Heart right ventricle (tissue), 16 donors: ENCODE results near the gene CLCF1. TPM values are rescaled to one million over a fixed set of nuclear protein-coding genes. Genes with fewer than 3 reads are reported as not detected.

Experiments used
- ATAC-seq, 8 donors: fragments of 200-7000 bp; cut with Tn5 transposase; one replicate each; pipeline ENCODE4 v1.9.1; 2020; ENCODE audit warnings: mild to moderate bottlenecking in 8 of 8, moderate library complexity in 8 of 8, moderate number of reproducible peaks in 1 of 8
- DNase-seq, 2 donors: peaks; one replicate each; pipeline ENCODE4 v3.0.0-alpha.2; 2020
- H3K27ac ChIP-seq, 10 donors: fragments of 200-600 bp; sonication (generic) in 2 of 10; one replicate each; pipeline versions ENCODE4 v1.5.0 to v1.8.0; 2020 to 2022; ENCODE audit warnings: mild to moderate bottlenecking in 3 of 10
- H3K27me3 ChIP-seq, 7 donors: fragments of 200-600 bp; one replicate each; pipeline ENCODE4 v1.8.0; 2021 to 2022; ENCODE audit warnings: mild to moderate bottlenecking in 2 of 7
- H3K36me3 ChIP-seq, 9 donors: fragments of 200-600 bp; sonication (generic) in 1 of 9; one replicate each; pipeline versions ENCODE4 v1.5.0 to v1.8.0; 2020 to 2022; ENCODE audit warnings: mild to moderate bottlenecking in 2 of 9
- H3K4me1 ChIP-seq, 9 donors: fragments of 200-600 bp; sonication (generic) in 1 of 9; one replicate each; pipeline versions ENCODE4 v1.5.0 to v1.8.0; 2020 to 2022; ENCODE audit warnings: mild to moderate bottlenecking in 4 of 9
- H3K4me3 ChIP-seq, 10 donors: fragments of 200-600 bp; sonication (generic) in 2 of 10; one replicate each; pipeline versions ENCODE4 v1.5.0 to v1.8.0; 2020 to 2022; ENCODE audit warnings: mild to moderate bottlenecking in 7 of 10, moderate library complexity in 2 of 10
- H3K9me3 ChIP-seq, 11 donors: fragments of 200-600 bp in 10 of 11; sonication (generic) in 2 of 11; one replicate each; pipeline versions ENCODE4 v1.5.0 to v1.8.0; 2013 to 2022; ENCODE audit warnings: mild to moderate bottlenecking in 2 of 11, control low read depth in 1 of 11, moderate library complexity in 1 of 11
- CTCF ChIP-seq, 9 donors: fragments of 200-600 bp; sonication (generic) in 2 of 9; IDR thresholded peaks; one replicate each; pipeline versions ENCODE4 v1.5.0 to v1.8.0; 2021 to 2022; ENCODE audit warnings: antibody characterized with exemption in 9 of 9, mild to moderate bottlenecking in 5 of 9, moderate library complexity in 1 of 9
- WGBS, 2 donors: extraction: QIAGEN DNeasy Blood & Tissue Kit; methylation state at CpG; one replicate each; pipeline ENCODE4 v1.1.7; 2013; ENCODE audit warnings: inconsistent platforms in 1 of 2; 5-methylcytosine and 5-hydroxymethylcytosine counted together
- intact Hi-C, 10 donors: fragments of 100-400 bp; cut with DNase I; formaldehyde crosslinking; loops; one replicate each; pipeline versions ENCODE4 v1.11.1 to v1.14.2; 2022
- polyA plus RNA-seq, 2 donors: library from polyadenylated mRNA; stranded (reverse); fragments of 200-250 nt; gene quantifications; one replicate each; pipeline ENCODE4 v1.2.3, GENCODE V29; 2013
- total RNA-seq, 10 donors: library from RNA; stranded (reverse); fragmentation: NEBNext Ultra II Directional in 3 of 10; extraction: Animal tissue kit (Norgen Biotek cat#: 25700) in 3 of 10; gene quantifications; one replicate each; pipeline versions ENCODE4 v1.2.1 to v1.2.4, GENCODE V29; 2021 to 2023
- donor health status: Arrhythmogenic right ventricular cardiomyopathy.
- donor health status: ischemic (EF 13 %, LVEDD 7.1; RV severe dilation, severe dysfunction).
- donor health status: healthy with polysubstance abuse.
- donor health status: DM: no; HTN: yes; CAD: no.
- donor health status: DM: no; HTN: no; CAD: no.
- donor health status: ischemic (EF 25% LVEDD 6.9; RV normal size, moderate dysfunction).
- donor health status: ischemic (EF 25% LVEDD 5.7; RV mildly dilated, moderate dysfunction).
- donor health status: healthy.
- donor health status: DM: yes; HTN: yes; CAD: no.
- donor health status: Ischemic cardiomyopathy.
- donor health status: ischemic (EF 35%, LVEDD 5.7; RV mildly dilated, moderate dysfunction).
- donor health status: nonischemic (EF 11% LVEDD 7.7; RV severe dilation, severe dysfunction).
- donor health status: DM: yes; HTN: yes; CAD: no.
- donor health status: PGD.
- donor health status: ischemic (EF 29% LVEDD 5.4; RV normal size, mild dysfunction).
- donor health status: nonischemic (EF 23%, LVEDD 6.1; RV moderate dilation, normal function).

CLCF1 gene
- total and polyA plus RNA-seq, 12 donors, result 0.31 to 12.3 (median 1.2) TPM

- Histone ChIP-seq H3K4me3 (peak within 1 kb of the TSS; percentile 68 to 99 (median 96)), H3K36me3 (peaks cover 0 to 40% (median 26%) of the 10 kb centered on the region in 9 donors), H3K27ac (peak within 1 kb of the TSS; percentile 89 to 99 (median 97)), H3K4me1 (peaks cover 0 to 89% (median 54%) of the 10 kb centered on the region in 9 donors), H3K27me3 (no peaks in the 10 kb centered on the region), H3K9me3 (no peaks in the 10 kb centered on the region)
- WGBS, 2 donors, result 0 to 1% methylated on average over 61 to 73 of the region's 73 CpGs
- ATAC-seq (peak; percentile 76 to 95 (median 86)), DNase-seq (peak; percentile 90 to 94)
- TF ChIP-seq CTCF (IDR thresholded peaks at IDR 0.05), result peak; percentile 38 to 91 (median 62)
- intact Hi-C loops, result loop anchor here in 8 of 10 donors (1.0 to 5.0 kb wide), 5 partner anchors 66 to 106 kb away; partner anchors contain the start of genes TMEM134 (in 6 of the 8), CDK2AP2 (in 4 of the 8), PITPNM1 (in 4 of the 8) and AIP (in 1 of the 8)
Observed at GRCh38 chr11:67401495-67402191, 28.2 kb upstream of the CLCF1 start, which contains the start of gene PPP1CA. TSS of gene PPP1CA (minus strand) at chr11:67401858. CDS start at chr11:67401782, 76 bp downstream.

- H3K36me3 ChIP-seq, result peaks cover 0 to 47% (median 26%) of the 10 kb centered on the region in 9 donors
- DNase-seq (no peak), ATAC-seq (peak in 7 of 8 donors; percentile 0 to 18 (median 1))
- H3K9me3 ChIP-seq, result no peaks in the 10 kb centered on the region
- intact Hi-C loops, result loop anchor here in 8 of 10 donors (1.0 to 5.0 kb wide), 5 partner anchors 66 to 106 kb away; partner anchors contain the start of genes TMEM134 (in 6 of the 8), CDK2AP2 (in 4 of the 8), PITPNM1 (in 4 of the 8) and AIP (in 1 of the 8)
- WGBS, 2 donors, result 4 to 5% methylated on average over 27 of the region's 27 CpGs
- H3K27ac ChIP-seq, result peak overlapping the region; percentile 89 to 99 (median 97)
- H3K27me3 ChIP-seq, result no peaks in the 10 kb centered on the region
- H3K4me1 ChIP-seq, result peaks cover 0 to 86% (median 54%) of the 10 kb centered on the region in 9 donors
- H3K4me3 ChIP-seq, result peak overlapping the region; percentile 68 to 99 (median 96)
- TF ChIP-seq CTCF (IDR thresholded peaks at IDR 0.05), result no peak
Observed at GRCh38 chr11:67400942-67401494, 27.6 kb upstream of the CLCF1 start.

GRCh38 chr11:67400251-67400941 is 27.0 kb upstream of the CLCF1 start:
- peaks cover 0 to 53% (median 26%) of the 10 kb centered on the region in 9 donors for H3K36me3 ChIP-seq
- peak overlapping the region; percentile 68 to 99 (median 96) for H3K4me3 ChIP-seq
- H3K27ac ChIP-seq, result peak overlapping the region in 9 of 10 donors; percentile 94 to 99 (median 97)
- intact Hi-C loops, result loop anchor here in 8 of 10 donors (2.0 to 5.0 kb wide), 4 partner anchors 67 to 107 kb away; partner anchors contain the start of genes TMEM134 (in 6 of the 8), CDK2AP2 (in 4 of the 8), PITPNM1 (in 4 of the 8) and AIP (in 1 of the 8)
- H3K4me1 ChIP-seq, result peaks cover 0 to 80% (median 54%) of the 10 kb centered on the region in 9 donors
- H3K27me3 ChIP-seq, result no peaks in the 10 kb centered on the region
- H3K9me3 ChIP-seq, result no peaks in the 10 kb centered on the region
- ATAC-seq (peak in 5 of 8 donors; percentile 4 to 36 (median 6)), DNase-seq (no peak)
- WGBS, 2 donors, result 35 to 37% methylated on average over 23 of the region's 23 CpGs
- TF ChIP-seq CTCF (IDR thresholded peaks at IDR 0.05), result no peak
